Mucosa of gallbladder (tissue), 1 donor: ENCODE measurements around the gene USP37. TPM values are rescaled to one million over a fixed set of nuclear protein-coding genes. Genes with fewer than 3 reads are reported as not detected.
"Not testable (repeated sequence)": the region's sequence is repeated elsewhere in the genome, so short reads cannot be mapped to it uniquely, and the experiment has no call there.

Experiments used
- DNase-seq: peaks from one replicate; pipeline ENCODE4 v3.0.0-alpha.2; 2020; ENCODE audit warnings: low spot score
- total RNA-seq: library from RNA; stranded (reverse); gene quantifications from one replicate; pipeline ENCODE4 v1.2.1, GENCODE V29; 2021
- donor health status: DM: no; HTN: no; CAD: no.

The USP37 gene
- 12.0 TPM for total RNA-seq

GRCh38 chr2:218568190-218569037 is at the start of gene USP37, which contains the start of gene CNOT9:
TSS of gene USP37 (minus strand) at chr2:218568351. CDS start at chr2:218558653, 9,698 bp downstream.
TSS of gene CNOT9 (plus strand) at chr2:218568839. CDS start at chr2:218568955, 116 bp downstream.
- peak; percentile 100 for DNase-seq

GRCh38 chr2:218615868-218616315 is 47.7 kb upstream of the USP37 start:
- no peak for DNase-seq

- DNase-seq = no peak
Measured at GRCh38 chr2:218607436-218608115, 39.4 kb upstream of the USP37 start, which contains the start of gene PLCD4. TSS of gene PLCD4 (plus strand) at chr2:218607899. CDS start at chr2:218615740, 7,841 bp downstream.

GRCh38 chr2:218605432-218605831 is 37.3 kb upstream of the USP37 start:
- DNase-seq = peak; percentile 20

GRCh38 chr2:218585541-218585940 is 17.4 kb upstream of the USP37 start:
- no peak for DNase-seq

- DNase-seq = no peak
Measured at GRCh38 chr2:218583983-218584850, 16.1 kb upstream of the USP37 start.

- DNase-seq = no peak
Measured at GRCh38 chr2:218582076-218582475, 13.9 kb upstream of the USP37 start.

- no peak for DNase-seq
Measured at GRCh38 chr2:218578272-218578877, 10.2 kb upstream of the USP37 start.

- DNase-seq = no peak
Measured at GRCh38 chr2:218577482-218578220, 9.5 kb upstream of the USP37 start.

- DNase-seq = no peak
Measured at GRCh38 chr2:218576854-218577253, 8.7 kb upstream of the USP37 start.

- DNase-seq = no peak
Measured at GRCh38 chr2:218570850-218571249, 2.7 kb upstream of the USP37 start.

GRCh38 chr2:218569661-218570500 is 1.7 kb upstream of the USP37 start:
- peak; percentile 17 for DNase-seq

- DNase-seq = peak; percentile 17
Measured at GRCh38 chr2:218569038-218569431, 884 bp upstream of the USP37 start.

- no peak for DNase-seq
Measured at GRCh38 chr2:218567797-218568189, 358 bp downstream of the USP37 start.

GRCh38 chr2:218566296-218566695 is 1.9 kb downstream of the USP37 start:
- no peak for DNase-seq

- DNase-seq = no peak
Measured at GRCh38 chr2:218564056-218564455, 4.1 kb downstream of the USP37 start.

- no peak for DNase-seq
Measured at GRCh38 chr2:218558986-218559385, 9.2 kb downstream of the USP37 start.

GRCh38 chr2:218557941-218558340 is 10.2 kb downstream of the USP37 start:
- no peak for DNase-seq

GRCh38 chr2:218555527-218555926 is 12.6 kb downstream of the USP37 start:
- DNase-seq = no peak

GRCh38 chr2:218554225-218554624 is 13.9 kb downstream of the USP37 start:
- DNase-seq = not testable (repeated sequence)
